WI38 (cell line): ENCODE results near the gene CADM1.

ENCODE experiments used
- H3K4me3 ChIP-seq: 2 replicates; pipeline ENCODE4 v1.5.1; 2011; ENCODE audit warnings: low read depth, mild to moderate bottlenecking, control low read depth, low read length
- TF ChIP-seq, protein P1 (sequence below): IDR thresholded peaks from 2 replicates; pipeline ENCODE4 v1.5.1; 2012; ENCODE audit warnings: low read depth, mild to moderate bottlenecking, control low read depth, low read length

The CADM1 gene

DNA sequence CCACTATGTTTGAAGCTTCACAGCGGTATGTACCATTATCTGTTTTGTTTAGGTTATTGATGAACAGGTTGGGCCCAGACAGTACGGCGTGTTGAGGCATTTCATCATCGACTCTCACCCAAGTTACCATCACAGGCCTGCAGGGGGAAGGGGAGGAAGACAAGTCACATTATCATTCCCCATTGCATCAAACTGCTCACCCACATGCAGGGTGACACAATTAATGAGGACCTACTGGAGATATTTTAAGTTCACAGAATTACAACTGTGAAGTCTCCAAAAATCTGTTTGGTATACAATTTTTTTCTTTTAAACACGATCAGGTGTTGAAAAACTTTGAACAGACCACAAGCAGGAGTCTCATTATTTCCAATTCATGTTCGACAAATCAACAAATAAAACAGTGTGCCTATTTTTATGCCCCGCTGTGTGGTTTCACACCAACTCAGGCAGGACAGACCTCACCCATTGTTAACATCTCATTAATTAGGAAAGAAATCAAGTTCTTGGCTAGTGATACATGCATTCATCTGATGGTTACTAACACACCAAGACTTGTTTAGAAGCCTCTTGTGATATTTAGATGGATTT lies 289.5 kb downstream of the CADM1 start:
- TF ChIP-seq, protein P1, sequence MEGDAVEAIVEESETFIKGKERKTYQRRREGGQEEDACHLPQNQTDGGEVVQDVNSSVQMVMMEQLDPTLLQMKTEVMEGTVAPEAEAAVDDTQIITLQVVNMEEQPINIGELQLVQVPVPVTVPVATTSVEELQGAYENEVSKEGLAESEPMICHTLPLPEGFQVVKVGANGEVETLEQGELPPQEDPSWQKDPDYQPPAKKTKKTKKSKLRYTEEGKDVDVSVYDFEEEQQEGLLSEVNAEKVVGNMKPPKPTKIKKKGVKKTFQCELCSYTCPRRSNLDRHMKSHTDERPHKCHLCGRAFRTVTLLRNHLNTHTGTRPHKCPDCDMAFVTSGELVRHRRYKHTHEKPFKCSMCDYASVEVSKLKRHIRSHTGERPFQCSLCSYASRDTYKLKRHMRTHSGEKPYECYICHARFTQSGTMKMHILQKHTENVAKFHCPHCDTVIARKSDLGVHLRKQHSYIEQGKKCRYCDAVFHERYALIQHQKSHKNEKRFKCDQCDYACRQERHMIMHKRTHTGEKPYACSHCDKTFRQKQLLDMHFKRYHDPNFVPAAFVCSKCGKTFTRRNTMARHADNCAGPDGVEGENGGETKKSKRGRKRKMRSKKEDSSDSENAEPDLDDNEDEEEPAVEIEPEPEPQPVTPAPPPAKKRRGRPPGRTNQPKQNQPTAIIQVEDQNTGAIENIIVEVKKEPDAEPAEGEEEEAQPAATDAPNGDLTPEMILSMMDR = no peak
- no peak overlapping the region for H3K4me3 ChIP-seq

DNA sequence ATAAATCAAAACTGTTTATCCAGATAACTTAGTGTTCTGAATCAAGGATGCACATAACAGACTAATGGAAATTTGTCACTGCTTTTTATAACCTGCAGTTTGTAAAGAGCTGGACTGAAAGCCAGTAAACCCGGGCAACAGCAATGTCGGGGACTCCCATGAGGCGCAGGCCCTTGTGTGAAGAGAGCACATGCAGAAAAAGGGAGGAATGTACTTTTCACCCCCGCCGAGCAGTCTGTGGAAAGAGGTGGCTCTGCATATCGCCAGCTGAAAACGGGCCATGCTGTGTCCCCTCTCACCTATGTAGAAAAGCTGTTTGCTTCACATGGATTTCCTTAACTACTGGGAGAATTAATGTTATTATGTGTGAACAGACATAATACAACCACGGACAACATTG lies 291.2 kb downstream of the CADM1 start:
- TF ChIP-seq, protein P1 = no peak
- no peak overlapping the region for H3K4me3 ChIP-seq

DNA sequence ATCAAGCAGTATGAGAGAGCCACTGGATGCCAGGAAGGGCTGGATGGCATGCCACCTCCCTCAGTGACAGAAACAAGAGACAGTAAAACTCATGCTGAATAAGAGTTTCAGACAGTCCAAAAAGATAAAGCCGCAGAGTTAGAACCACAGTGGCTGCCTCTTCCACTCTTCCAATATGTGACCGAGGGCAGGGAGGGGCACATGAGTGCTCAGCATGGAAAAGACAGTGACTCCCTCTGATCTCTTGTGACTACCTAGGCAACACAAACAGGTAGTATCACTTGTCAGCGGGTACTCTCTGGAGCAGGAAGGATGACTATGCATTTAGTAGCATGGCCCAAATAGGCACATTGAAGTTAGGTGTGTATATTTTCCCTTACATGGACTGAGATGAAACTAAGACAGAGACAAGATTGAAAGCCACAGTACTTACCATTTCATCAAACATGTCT lies 295.4 kb downstream of the CADM1 start:
- TF ChIP-seq, protein P1 = no peak
- H3K4me3 ChIP-seq = no peak overlapping the region

DNA sequence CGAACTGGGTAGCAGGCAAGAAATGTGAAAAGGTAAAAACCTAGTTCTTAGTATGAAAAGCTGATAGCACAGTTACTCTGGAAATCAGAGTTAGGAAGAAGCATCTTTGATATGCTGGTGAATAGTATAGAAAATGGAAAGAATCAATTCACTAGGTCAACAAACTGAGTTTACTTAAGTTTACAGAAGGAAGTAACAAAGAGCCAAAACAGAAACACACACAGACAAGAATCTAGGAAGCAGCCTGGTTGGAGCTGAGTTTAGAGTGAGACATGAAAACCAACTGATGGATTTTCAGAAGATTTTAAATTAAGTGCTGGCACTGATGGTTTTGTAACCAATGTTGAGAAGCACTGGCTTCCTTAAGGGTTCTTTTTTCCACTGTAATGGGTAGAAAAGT lies 296.3 kb downstream of the CADM1 start:
- TF ChIP-seq, protein P1 = no peak
- H3K4me3 ChIP-seq = no peak overlapping the region

DNA sequence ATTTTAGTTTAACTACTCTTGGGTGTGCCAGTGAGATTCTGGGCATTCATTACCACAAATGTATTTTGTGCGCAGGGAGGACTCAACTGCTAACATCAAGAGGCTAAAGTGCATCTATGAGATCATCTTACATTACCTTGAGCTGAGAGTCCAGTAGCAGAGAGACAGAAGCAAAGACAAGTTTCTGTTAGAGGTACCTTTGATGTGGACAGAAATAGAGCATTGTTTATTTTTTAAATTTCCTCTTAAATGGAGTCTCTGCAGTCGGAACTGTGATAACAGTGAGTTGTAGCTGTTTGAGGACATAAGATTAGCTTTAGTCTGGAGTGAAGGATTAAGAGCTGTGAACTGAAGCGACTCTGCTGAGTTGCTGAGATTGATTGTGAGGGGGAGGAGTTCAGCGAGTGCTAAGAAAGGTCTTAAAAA lies 297.0 kb downstream of the CADM1 start:
- TF ChIP-seq, protein P1 = no peak
- H3K4me3 ChIP-seq = no peak overlapping the region

DNA sequence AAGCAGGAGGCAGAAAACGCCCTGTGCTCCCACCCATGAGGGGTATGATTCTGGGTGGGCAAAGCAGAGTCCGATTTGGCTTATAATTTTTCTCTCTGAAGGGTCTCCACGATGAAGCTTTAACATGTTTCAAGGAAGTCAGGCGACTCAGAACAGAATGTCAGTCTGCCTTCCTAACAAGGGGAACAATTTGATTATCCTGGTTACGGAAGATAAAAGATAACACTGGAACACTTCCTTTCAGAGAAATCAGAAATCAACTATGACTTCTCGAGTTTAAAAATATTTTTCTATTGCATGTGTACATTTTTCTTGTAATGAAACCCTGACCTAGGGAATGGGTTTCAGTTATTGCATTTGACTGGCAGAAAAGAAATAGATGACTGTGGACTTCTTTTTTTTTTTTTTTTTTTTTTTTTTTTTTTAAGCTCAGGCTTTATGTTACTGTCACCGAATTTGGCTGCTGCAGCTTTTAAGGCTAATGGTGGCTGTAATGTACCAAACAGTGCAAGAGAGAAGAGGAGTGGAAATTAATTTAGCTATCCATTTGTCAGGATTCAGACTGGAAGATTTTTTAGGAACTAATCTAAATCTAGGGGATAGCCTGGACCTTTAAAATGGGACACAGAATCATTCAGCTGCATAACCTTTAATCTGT lies 297.7 kb downstream of the CADM1 start:
- TF ChIP-seq, protein P1 = no peak
- H3K4me3 ChIP-seq = no peak overlapping the region

DNA sequence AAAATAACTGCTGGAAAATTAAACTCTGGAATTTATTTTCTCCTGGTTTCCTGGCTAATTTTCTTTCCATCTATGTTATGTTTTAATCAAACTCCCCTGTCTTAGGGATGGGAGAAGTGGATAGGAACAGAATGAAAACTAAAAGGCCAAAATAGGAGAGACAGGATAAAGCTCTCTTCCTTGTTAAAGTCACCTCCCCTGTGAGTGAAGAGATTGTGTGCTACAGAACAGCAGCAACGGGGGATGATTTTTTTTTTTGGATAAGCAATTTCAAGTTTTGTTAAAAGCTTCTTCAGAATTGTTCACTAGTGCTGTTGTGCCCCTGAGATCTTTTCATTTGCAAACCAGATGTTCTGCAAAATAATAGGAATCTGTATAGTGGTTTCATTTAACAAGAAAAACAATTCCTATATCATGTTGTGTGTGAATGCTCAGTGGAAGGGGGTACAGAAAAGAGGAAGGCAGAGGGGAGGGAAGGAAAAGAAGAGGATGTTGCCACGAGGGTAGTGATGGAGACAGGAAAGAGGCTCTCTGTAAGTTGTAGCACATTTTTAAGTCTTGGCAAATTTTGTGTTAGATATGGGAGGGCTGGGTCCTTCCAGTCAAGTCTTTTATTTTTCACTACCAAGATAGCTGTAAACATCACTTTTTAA lies 301.2 kb downstream of the CADM1 start:
- TF ChIP-seq, protein P1 = no peak
- H3K4me3 ChIP-seq = no peak overlapping the region
